HG03378 (cell line): ENCODE results near the gene TNRC6A.

Experiments
- ATAC-seq: cut with Tn5 transposase; IDR thresholded peaks from one replicate; pipeline ENCODE4 v1.9.1; 2021; ENCODE audit warnings: mild to moderate bottlenecking, moderate library complexity; ENCODE audit not compliant: unreplicated experiment

Gene TNRC6A

GRCh38 chr16:24863582-24864437 is 134.4 kb downstream of the TNRC6A start:
- no peak for ATAC-seq

- no peak for ATAC-seq
Measured at GRCh38 chr16:24869033-24869432, 139.6 kb downstream of the TNRC6A start.

GRCh38 chr16:24871891-24872290 is 142.4 kb downstream of the TNRC6A start:
- ATAC-seq = no peak

DNA sequence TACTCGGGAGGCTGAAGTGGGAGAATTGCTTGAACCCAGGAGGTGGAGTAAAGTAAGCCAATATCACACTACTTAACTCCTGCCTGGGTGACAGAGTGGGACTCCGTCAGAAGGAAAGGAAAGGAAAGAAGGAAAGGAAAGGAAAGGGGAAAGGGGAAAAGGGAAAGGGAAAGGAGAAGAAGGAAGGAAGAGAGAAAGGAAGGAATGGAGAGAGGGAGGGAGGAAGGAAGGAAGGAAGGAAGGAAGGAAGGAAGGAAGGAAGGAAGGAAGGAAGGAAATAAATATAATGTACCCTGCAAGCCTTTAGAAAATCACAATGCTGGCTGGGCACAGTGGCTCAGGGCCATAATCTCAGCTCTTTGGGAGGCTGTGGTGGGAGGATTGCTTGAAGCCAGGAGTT is 143.6 kb downstream of the TNRC6A start:
- no peak for ATAC-seq

GRCh38 chr16:24875466-24875865 is 146.0 kb downstream of the TNRC6A start:
- ATAC-seq = no peak
